Stimulated activated CD4-positive, alpha-beta T cell treated with anti-CD3 and anti-CD28 coated beads, Interleukin-4, amount 100 ng/mL, for 1 hour (primary cell): Measurements from ENCODE around the gene RFXANK.
"Not testable (repeated sequence)": the region's sequence is repeated elsewhere in the genome, so short reads cannot be mapped to it uniquely, and the experiment has no call there.

Experiments used
- DNase-seq: peaks from one replicate; pipeline ENCODE4 v3.0.0-alpha.2; 2020

RFXANK gene

GRCh38 chr19:19170053-19170872, 21.8 kb upstream of the RFXANK start, which contains the start of gene MEF2B:
MEF2B (minus strand) TSS chr19:19170263; CDS start chr19:19150735, 19,528 bp downstream.
- peak; percentile 82 for DNase-seq

GRCh38 chr19:19170873-19171672, 21.0 kb upstream of the RFXANK start:
- no peak for DNase-seq

GRCh38 chr19:19171821-19172532, 20.1 kb upstream of the RFXANK start:
- DNase-seq = no peak

- DNase-seq = not testable (repeated sequence)
Observed at GRCh38 chr19:19173243-19173642, 18.8 kb upstream of the RFXANK start.

- no peak for DNase-seq
Observed at GRCh38 chr19:19176950-19177349, 15.1 kb upstream of the RFXANK start.

- DNase-seq = no peak
Observed at GRCh38 chr19:19179548-19180441, 12.3 kb upstream of the RFXANK start.

GRCh38 chr19:19181488-19181998, 10.5 kb upstream of the RFXANK start:
- no peak for DNase-seq

- DNase-seq = peak; percentile 56
Observed at GRCh38 chr19:19185853-19186740, 6.0 kb upstream of the RFXANK start.

GRCh38 chr19:19186742-19187141, 5.3 kb upstream of the RFXANK start:
- no peak for DNase-seq

- no peak for DNase-seq
Observed at GRCh38 chr19:19191768-19192077, 335 bp upstream of the RFXANK start.

GRCh38 chr19:19192910-19193423, 909 bp downstream of the RFXANK start:
- DNase-seq = no peak

GRCh38 chr19:19193926-19194325, 1.9 kb downstream of the RFXANK start:
- DNase-seq = no peak

- no peak for DNase-seq
Observed at GRCh38 chr19:19201697-19202630, 9.9 kb downstream of the RFXANK start.

GRCh38 chr19:19202707-19203011, 10.6 kb downstream of the RFXANK start:
- DNase-seq = no peak

GRCh38 chr19:19203012-19203856, 11.2 kb downstream of the RFXANK start, which contains the start of gene NR2C2AP:
NR2C2AP (minus strand) TSS chr19:19203414; CDS start chr19:19203060, 354 bp downstream.
- peak; percentile 95 for DNase-seq

GRCh38 chr19:19204181-19204580, 12.1 kb downstream of the RFXANK start:
- no peak for DNase-seq

- no peak for DNase-seq
Observed at GRCh38 chr19:19205416-19206410, 13.7 kb downstream of the RFXANK start.
